ENCODE data around the gene SNRK.

SNRK gene

GRCh38 chr3:43316783-43317460, 30.6 kb downstream of the SNRK start:
- POLR2A ChIA-PET (ENCODE audit: low non-redundant PET): no interaction called here
- H3K27ac ChIP-seq: no peak overlapping the region
- DNase-seq (ENCODE audit: low spot score): no peak
- CTCF ChIA-PET: no interaction called here
- TF ChIP-seq, protein P1, sequence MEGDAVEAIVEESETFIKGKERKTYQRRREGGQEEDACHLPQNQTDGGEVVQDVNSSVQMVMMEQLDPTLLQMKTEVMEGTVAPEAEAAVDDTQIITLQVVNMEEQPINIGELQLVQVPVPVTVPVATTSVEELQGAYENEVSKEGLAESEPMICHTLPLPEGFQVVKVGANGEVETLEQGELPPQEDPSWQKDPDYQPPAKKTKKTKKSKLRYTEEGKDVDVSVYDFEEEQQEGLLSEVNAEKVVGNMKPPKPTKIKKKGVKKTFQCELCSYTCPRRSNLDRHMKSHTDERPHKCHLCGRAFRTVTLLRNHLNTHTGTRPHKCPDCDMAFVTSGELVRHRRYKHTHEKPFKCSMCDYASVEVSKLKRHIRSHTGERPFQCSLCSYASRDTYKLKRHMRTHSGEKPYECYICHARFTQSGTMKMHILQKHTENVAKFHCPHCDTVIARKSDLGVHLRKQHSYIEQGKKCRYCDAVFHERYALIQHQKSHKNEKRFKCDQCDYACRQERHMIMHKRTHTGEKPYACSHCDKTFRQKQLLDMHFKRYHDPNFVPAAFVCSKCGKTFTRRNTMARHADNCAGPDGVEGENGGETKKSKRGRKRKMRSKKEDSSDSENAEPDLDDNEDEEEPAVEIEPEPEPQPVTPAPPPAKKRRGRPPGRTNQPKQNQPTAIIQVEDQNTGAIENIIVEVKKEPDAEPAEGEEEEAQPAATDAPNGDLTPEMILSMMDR (conservative IDR thresholded peaks at IDR 0.05; ENCODE audit: low read depth): no peak

GRCh38 chr3:43317461-43318316, 31.3 kb downstream of the SNRK start:
- CTCF ChIA-PET: no interaction called here
- POLR2A ChIA-PET (ENCODE audit: low non-redundant PET): no interaction called here
- no peak for DNase-seq (ENCODE audit: low spot score)
- no peak overlapping the region for H3K27ac ChIP-seq
- TF ChIP-seq, protein P1 (conservative IDR thresholded peaks at IDR 0.05; ENCODE audit: low read depth): no peak

DNA sequence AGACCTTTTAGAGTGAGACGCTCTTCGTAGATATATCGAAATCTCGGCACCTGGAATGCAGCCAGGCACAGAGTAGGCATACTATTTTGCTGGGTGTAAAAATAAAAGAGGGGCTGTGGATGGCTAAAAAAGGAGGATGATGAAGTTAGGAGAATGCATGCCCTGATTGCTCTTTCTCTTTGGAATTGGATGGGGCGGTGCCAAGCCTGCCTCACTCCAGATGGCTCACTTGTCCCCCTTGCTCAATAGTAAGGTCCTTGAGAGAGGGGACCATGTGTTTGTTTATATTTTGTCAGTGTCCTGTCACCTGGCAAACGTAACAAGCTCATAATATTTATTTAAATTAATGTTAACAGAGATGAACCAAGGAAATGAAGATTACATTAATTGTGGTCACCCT, 33.0 kb downstream of the SNRK start:
- POLR2A ChIA-PET (ENCODE audit: low non-redundant PET): no interaction called here
- no peak for DNase-seq (ENCODE audit: low spot score)
- TF ChIP-seq, protein P1 (conservative IDR thresholded peaks at IDR 0.05; ENCODE audit: low read depth): no peak
- H3K27ac ChIP-seq: no peak overlapping the region
- CTCF ChIA-PET: no interaction called here

- ChIA-PET CTCF (no interaction called here), POLR2A (ENCODE audit: low non-redundant PET) (no interaction called here)
Measured at GRCh38 chr3:43319794-43320193, 33.5 kb downstream of the SNRK start.

GRCh38 chr3:43320288-43320687, 33.9 kb downstream of the SNRK start:
- POLR2A ChIA-PET (ENCODE audit: low non-redundant PET): no interaction called here
- H3K27ac ChIP-seq: no peak overlapping the region
- CTCF ChIA-PET: no interaction called here
- TF ChIP-seq, protein P1 (conservative IDR thresholded peaks at IDR 0.05; ENCODE audit: low read depth): no peak
- no peak for DNase-seq (ENCODE audit: low spot score)

More at GRCh38 chr3:43319794-43320193, 33.5 kb downstream of the SNRK start:
- H3K27ac ChIP-seq: no peak overlapping the region
- no peak for DNase-seq (ENCODE audit: low spot score)
- TF ChIP-seq, protein P1 (conservative IDR thresholded peaks at IDR 0.05; ENCODE audit: low read depth): no peak

DNA sequence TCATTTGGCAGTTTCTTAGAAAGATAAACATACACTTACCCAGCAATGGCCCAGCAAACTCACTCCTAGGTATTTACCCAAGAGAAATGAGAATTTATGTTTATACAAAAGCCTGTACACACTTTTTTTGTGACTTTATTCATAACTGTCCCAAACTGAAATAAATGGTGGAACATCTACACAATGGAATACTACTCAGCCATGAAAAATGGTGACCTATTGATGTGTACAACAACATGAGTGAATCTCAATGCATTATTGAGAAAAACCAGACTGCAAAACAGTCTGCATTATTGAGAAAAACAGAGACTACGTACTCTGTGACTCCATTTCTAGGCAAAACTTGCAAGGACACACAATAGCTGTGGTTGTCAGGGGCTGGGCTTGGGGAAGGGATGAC, 37.2 kb downstream of the SNRK start:
- POLR2A ChIA-PET (ENCODE audit: low non-redundant PET): no interaction called here
- TF ChIP-seq, protein P1 (conservative IDR thresholded peaks at IDR 0.05; ENCODE audit: low read depth): no peak
- no peak for DNase-seq (ENCODE audit: low spot score)
- CTCF ChIA-PET: no interaction called here
- H3K27ac ChIP-seq: no peak overlapping the region
